Gastroesophageal sphincter (tissue), 3 donors: Measurements from ENCODE around the gene HLA-DOB.

ENCODE experiments used
- CTCF ChIP-seq, 4 experiments: fragments of 200-600 bp in 2 of 4; fragments of 450-650 bp in 2 of 4; sonication (generic) in 1 of 4; IDR thresholded peaks; one replicate each; pipeline ENCODE4 v1.5.1; 2017 to 2019; ENCODE audit warnings: antibody characterized with exemption in 4 of 4, mild to moderate bottlenecking in 2 of 4, moderate library complexity in 2 of 4
- EP300 ChIP-seq: sonication (generic); formaldehyde crosslinking; IDR thresholded peaks from one replicate; pipeline ENCODE4 v1.6.1; 2017; ENCODE audit warnings: antibody characterized with exemption, mild to moderate bottlenecking
- POLR2A ChIP-seq, 2 donors: fragments of 450-650 bp; IDR thresholded peaks; one replicate each; pipeline ENCODE4 v1.6.1; 2017; ENCODE audit warnings: antibody characterized with exemption in 2 of 2, mild to moderate bottlenecking in 2 of 2, moderate library complexity in 1 of 2
- POLR2AphosphoS5 ChIP-seq: sonication (generic); formaldehyde crosslinking; IDR thresholded peaks from one replicate; pipeline ENCODE4 v1.6.1; 2017; ENCODE audit warnings: antibody characterized with exemption

GRCh38 chr6:32843331-32843978 is 26.7 kb upstream of the HLA-DOB start:
- TF ChIP-seq CTCF (IDR thresholded peaks at IDR 0.05) (no peak), POLR2A (IDR thresholded peaks at IDR 0.05) (no peak), EP300 (no peak), POLR2AphosphoS5 (no peak)
